Natural killer cell (primary cell): Measurements from ENCODE around the gene AQR. TPM values are rescaled to one million over a fixed set of nuclear protein-coding genes. Genes with fewer than 3 reads are reported as not detected.

ENCODE experiments used
- ATAC-seq, 3 donors: fragments of 150-1000 bp in 2 of 3; fragments of 200-7000 bp in 1 of 3; cut with Tn5 transposase; 1 replicate in 1 of 3; 2 replicates in 2 of 3; pipeline ENCODE4 v1.10.0; 2021; ENCODE audit warnings: mild to moderate bottlenecking in 2 of 3, moderate library complexity in 2 of 3
- DNase-seq, 2 donors: peaks; one replicate each; pipeline versions ENCODE4 v3.0.0 to v3.0.0-alpha.2; 2013 to 2021; ENCODE audit warnings: mixed read lengths in 1 of 2
- H3K27ac ChIP-seq: one replicate; pipeline ENCODE4 v1.5.1; 2013; ENCODE audit warnings: mild to moderate bottlenecking, low read length
- H3K27me3 ChIP-seq: one replicate; pipeline ENCODE4 v1.6.1; 2013; ENCODE audit warnings: low read length; ENCODE audit not compliant: control insufficient read depth, insufficient read depth
- H3K36me3 ChIP-seq: one replicate; pipeline ENCODE4 v1.6.1; 2013; ENCODE audit warnings: low read length; ENCODE audit not compliant: control insufficient read depth, insufficient read depth
- H3K4me1 ChIP-seq: one replicate; pipeline ENCODE4 v1.6.1; 2013; ENCODE audit warnings: low read length; ENCODE audit not compliant: control insufficient read depth, insufficient read depth
- H3K4me3 ChIP-seq: one replicate; pipeline ENCODE4 v1.5.1; 2013; ENCODE audit warnings: low read length
- H3K9me3 ChIP-seq: one replicate; pipeline ENCODE4 v1.6.1; 2013; ENCODE audit warnings: low read length; ENCODE audit not compliant: control insufficient read depth, insufficient read depth
- H3K27ac Mint-ChIP-seq, 2 donors: one replicate each; pipeline ENCODE4 v1.8.0; 2022; ENCODE audit warnings: mild to moderate bottlenecking in 2 of 2, mixed read lengths in 2 of 2, moderate library complexity in 1 of 2
- H3K27me3 Mint-ChIP-seq, 2 donors: one replicate each; pipeline ENCODE4 v1.8.0; 2022; ENCODE audit warnings: low read depth in 2 of 2, mixed read lengths in 2 of 2
- H3K36me3 Mint-ChIP-seq: one replicate; pipeline ENCODE4 v1.8.0; 2022; ENCODE audit warnings: mixed read lengths
- H3K4me1 Mint-ChIP-seq, 2 donors: one replicate each; pipeline ENCODE4 v1.8.0; 2022; ENCODE audit warnings: mixed read lengths in 2 of 2
- H3K4me3 Mint-ChIP-seq: one replicate; pipeline ENCODE4 v1.8.0; 2022; ENCODE audit warnings: mild to moderate bottlenecking, moderate library complexity, mixed read lengths
- H3K9me3 Mint-ChIP-seq, 2 donors: one replicate each; pipeline ENCODE4 v1.8.0; 2022; ENCODE audit warnings: mixed read lengths in 2 of 2
- CTCF ChIP-seq: fragments of 200-600 bp; IDR thresholded peaks from one replicate; pipeline ENCODE4 v1.8.0; 2022; ENCODE audit warnings: antibody characterized with exemption
- WGBS: methylation state at CpG from one replicate; pipeline ENCODE4 v1.1.7; 2013; ENCODE audit warnings: missing lambda C conversion rate; ENCODE audit not compliant: insufficient coverage; 5-methylcytosine and 5-hydroxymethylcytosine counted together
- intact Hi-C: fragments of 100-400 bp; cut with micrococcal nuclease; formaldehyde crosslinking; loops from one replicate; pipeline ENCODE4 v1.14.2; 2022
- total RNA-seq, 4 donors: library from RNA; stranded (reverse); fragments of 120-200 nt in 1 of 4; gene quantifications; one replicate each; pipeline versions ENCODE4 v1.2.3 to v1.2.4, GENCODE V29; 2013 to 2022

AQR gene
- total RNA-seq, 3 donors from 2014 or later (not counting 1 experiment from before 2014, with no cell fraction given) = 44.8 to 64.4 (median 53.0) TPM

- Mint-ChIP-seq H3K27me3 (peaks cover 9 to 42% of the 10 kb centered on the region in 2 donors), H3K4me1 (no peaks in the 10 kb centered on the region), H3K9me3 (peaks cover 0 to 5% of the 10 kb centered on the region in 2 donors), H3K36me3 (no peaks in the 10 kb centered on the region), H3K27ac (no peak overlapping the region), H3K4me3 (no peak overlapping the region)
- ATAC-seq = no peak
- DNase-seq = no peak
- intact Hi-C loops = no loop called here
- WGBS = 100% methylated on average over 1 of the region's 1 CpG
- H3K4me3 ChIP-seq = no peak overlapping the region
- H3K27me3 ChIP-seq = peaks cover 2% of the 10 kb centered on the region
- no peaks in the 10 kb centered on the region for H3K36me3 ChIP-seq
- H3K4me1 ChIP-seq = no peaks in the 10 kb centered on the region
- no peaks in the 10 kb centered on the region for H3K9me3 ChIP-seq
- TF ChIP-seq CTCF = no peak
- H3K27ac ChIP-seq = no peak overlapping the region
Observed at GRCh38 chr15:34802371-34802770, 167.2 kb downstream of the AQR start.

Other genes with a start within 250 kb of the AQR start
- not detected for gene GJD2, start 214.7 kb downstream of the AQR start, total RNA-seq
- gene ACTC1, start 174.2 kb downstream of the AQR start, total RNA-seq = not detected
- gene ZNF770, start 18.5 kb upstream of the AQR start, total RNA-seq = 10 to 100 TPM; 26.4 to 35.3 (median 30.1) TPM
- gene NANOGP8, start 115.6 kb upstream of the AQR start, total RNA-seq = not detected